ENCODE results near the gene SYNJ2.
"Not testable (repeated sequence)": the region's sequence is repeated elsewhere in the genome, so short reads cannot be mapped to it uniquely, and the experiment has no call there.

Gene SYNJ2, protein sequence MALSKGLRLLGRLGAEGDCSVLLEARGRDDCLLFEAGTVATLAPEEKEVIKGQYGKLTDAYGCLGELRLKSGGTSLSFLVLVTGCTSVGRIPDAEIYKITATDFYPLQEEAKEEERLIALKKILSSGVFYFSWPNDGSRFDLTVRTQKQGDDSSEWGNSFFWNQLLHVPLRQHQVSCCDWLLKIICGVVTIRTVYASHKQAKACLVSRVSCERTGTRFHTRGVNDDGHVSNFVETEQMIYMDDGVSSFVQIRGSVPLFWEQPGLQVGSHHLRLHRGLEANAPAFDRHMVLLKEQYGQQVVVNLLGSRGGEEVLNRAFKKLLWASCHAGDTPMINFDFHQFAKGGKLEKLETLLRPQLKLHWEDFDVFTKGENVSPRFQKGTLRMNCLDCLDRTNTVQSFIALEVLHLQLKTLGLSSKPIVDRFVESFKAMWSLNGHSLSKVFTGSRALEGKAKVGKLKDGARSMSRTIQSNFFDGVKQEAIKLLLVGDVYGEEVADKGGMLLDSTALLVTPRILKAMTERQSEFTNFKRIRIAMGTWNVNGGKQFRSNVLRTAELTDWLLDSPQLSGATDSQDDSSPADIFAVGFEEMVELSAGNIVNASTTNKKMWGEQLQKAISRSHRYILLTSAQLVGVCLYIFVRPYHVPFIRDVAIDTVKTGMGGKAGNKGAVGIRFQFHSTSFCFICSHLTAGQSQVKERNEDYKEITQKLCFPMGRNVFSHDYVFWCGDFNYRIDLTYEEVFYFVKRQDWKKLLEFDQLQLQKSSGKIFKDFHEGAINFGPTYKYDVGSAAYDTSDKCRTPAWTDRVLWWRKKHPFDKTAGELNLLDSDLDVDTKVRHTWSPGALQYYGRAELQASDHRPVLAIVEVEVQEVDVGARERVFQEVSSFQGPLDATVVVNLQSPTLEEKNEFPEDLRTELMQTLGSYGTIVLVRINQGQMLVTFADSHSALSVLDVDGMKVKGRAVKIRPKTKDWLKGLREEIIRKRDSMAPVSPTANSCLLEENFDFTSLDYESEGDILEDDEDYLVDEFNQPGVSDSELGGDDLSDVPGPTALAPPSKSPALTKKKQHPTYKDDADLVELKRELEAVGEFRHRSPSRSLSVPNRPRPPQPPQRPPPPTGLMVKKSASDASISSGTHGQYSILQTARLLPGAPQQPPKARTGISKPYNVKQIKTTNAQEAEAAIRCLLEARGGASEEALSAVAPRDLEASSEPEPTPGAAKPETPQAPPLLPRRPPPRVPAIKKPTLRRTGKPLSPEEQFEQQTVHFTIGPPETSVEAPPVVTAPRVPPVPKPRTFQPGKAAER (N-terminal part only)

DNA sequence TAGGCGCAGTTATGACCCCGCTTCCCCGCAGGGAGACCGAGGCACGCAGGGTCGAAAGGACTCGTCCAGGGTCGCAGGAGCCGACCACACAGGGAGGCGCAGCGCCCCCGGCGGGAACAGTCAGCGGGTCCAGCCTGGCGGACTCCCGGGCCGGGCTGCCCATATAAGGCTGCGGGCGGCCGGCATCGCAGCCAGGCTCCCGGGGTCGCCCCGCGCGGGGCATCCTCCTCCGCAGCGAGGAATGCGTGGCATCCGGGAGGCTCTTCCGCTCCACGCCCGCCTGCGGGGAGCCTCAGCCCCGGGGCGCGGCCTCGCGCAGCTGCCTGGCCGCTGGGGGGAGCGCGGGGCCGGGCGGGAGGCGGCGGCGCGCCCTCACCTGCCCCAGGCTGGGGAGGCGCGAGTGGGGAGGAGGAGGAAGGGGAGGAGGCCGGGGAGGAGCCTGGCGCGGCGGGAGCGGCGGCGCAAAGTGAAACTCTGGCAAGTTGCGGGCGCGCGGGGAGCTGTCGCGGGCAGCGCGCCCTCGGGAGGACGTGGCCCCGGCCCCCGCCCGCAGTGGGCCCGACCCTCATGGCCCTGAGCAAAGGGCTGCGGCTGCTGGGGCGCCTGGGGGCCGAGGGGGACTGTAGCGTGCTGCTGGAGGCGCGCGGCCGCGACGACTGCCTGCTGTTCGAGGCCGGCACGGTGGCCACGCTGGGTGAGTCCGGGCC is at the start of gene SYNJ2:
TSS of gene SYNJ2 (plus strand) at position 469 of the 707 bp plus-strand sequence. CDS start at position 568, 99 bp downstream.
- DNase-seq (ENCODE audit: low read depth in 3 of 3): peak; percentile 72 to 79 (median 79)

DNA sequence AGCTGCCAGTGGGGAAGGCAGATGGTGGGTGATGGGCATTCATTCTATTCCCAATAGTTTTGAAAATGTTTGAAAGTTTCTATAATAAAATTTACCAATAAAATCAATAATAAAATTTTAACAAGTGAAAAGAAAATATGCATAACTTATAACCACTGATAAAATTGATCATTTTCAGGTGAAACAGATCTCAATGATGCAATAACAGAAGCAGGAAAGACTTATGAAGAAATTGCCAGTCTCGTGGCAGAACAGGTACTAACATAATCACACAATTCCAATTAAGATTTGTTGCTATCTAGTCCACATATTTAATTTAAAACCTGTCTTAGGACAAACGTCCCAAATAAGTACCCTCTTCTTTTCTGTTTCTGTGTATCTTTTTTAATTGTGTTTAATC is 45.9 kb upstream of the SYNJ2 start:
- DNase-seq (ENCODE audit: low read depth in 3 of 3): no peak

DNA sequence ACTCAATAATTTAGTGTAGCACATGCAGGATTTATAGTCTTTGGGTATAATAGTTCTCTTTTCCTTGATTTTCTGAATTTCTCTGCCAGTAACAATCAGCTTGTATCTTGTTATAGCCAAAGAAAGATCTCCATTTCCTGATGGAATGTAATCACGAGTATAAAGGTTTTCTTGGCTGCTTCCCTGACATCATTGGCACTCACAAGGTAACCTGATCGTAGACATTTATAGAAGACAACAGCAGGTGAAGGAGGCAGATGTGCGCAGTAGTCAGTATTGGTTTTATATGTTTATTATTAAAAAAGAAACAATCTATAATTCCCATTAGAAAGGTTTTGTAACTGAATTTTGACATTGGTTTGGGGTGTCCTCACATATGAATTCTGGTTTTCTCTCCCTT is 44.3 kb upstream of the SYNJ2 start:
- no peak for DNase-seq (ENCODE audit: low read depth in 3 of 3)

DNA sequence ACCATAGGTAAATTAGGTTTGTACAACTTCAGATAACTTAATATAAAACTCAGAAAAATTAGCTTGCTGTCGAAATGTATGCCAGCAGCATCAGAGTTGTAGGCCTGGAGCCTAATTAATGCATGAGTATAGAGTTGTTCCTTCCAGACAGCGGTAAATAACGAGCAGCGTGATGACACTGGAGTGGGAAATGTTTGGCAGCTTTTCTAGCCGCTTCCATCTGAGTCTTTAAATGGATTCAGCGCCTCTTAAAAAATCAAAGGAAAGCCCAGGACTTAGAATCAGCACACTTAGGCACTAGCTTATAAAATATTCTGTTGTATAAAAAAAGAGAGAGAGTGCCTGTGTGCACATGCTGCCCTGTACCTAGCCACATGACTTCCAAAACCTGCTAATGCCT is 43.7 kb upstream of the SYNJ2 start:
- DNase-seq (ENCODE audit: low read depth in 3 of 3): no peak

DNA sequence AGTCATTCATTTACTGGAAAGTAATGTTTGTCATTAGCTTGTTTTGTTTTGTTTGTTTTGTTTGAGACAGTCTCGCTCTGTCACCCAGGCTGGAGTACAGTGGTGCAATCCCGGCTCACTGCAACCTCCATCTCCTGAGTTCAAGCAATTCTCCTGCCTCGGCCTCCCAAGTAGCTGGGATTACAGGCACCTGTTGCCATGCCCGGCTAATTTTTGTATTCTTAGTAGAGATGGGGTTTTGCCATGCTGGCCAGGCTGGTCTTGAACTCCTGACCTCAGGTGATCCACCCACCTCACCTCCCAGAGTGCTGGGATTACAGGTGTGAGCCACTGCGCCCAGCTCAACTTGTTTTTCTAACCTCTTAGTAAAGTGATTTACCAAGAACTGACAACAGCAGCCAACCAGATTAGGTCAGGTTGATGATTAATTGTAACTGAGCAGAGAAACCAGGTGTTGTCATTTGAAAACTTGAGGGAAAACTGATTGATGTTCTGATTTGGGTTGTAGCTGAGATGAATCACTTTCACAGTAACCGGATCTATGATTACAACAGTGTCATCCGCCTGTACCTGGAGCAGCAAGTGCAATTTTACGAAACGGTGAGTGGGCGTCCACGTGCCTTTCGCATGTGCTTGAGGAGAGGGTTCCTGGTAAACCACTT is 41.2 kb upstream of the SYNJ2 start:
- DNase-seq (ENCODE audit: low read depth in 3 of 3): peak in 1 of 3 experiments; percentile 27

DNA sequence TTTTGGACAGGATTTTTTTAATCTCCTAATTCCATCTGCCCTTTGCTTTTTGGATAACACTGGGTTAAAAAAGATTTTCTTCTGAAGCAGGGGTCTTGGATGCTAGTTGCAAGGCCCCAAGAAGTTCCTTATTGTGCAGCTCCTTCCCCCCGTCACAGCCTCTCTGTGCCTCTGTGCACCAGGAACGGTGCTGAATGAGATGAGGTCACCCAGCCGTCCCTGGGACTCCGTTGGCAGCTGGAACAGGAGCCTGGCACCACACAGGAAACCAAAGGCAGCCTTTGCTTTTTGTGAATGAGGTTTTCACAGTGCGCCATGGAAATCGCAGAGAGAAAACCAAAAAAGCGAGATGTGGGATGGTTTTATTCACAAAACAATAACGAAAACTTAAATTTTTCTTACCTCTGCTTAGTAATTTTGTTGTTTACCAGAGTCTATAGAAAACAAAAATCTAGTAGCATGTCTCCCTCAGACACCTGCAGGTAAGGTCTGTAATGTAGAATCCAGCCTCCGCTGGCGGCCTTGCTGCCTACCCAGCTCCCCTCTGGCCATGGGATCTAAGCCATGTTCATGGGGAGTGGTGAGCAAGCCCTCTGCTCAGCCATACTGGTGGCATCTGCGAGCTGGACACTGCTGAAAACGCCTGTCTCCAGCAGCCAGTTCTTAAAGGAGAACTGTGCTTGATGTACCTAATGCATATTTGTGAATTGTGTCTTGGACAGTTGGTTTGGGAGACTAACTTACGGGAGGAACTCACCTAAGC is 40.4 kb upstream of the SYNJ2 start:
- no peak for DNase-seq (ENCODE audit: low read depth in 3 of 3)

DNA sequence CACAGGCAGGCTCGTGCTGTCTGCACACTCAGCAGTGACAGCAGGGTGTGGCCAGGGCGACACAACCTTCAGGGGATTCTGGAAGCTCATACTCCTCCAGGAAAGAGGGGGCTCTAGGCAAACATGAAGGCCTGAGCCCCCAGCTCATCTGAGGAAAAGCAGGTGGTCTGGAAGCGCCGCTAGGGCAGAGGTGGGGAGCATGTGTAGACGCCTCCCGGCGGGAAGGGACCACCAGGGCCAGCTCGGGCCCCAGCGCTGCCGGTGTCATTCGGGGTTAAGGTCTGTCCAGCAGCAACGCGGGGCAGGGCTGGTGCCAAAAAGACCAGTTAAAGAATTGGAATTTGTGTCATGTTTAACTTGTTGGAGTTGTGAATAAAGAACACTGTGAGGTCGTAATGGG is 39.3 kb upstream of the SYNJ2 start:
- no peak for DNase-seq (ENCODE audit: low read depth in 3 of 3)

DNA sequence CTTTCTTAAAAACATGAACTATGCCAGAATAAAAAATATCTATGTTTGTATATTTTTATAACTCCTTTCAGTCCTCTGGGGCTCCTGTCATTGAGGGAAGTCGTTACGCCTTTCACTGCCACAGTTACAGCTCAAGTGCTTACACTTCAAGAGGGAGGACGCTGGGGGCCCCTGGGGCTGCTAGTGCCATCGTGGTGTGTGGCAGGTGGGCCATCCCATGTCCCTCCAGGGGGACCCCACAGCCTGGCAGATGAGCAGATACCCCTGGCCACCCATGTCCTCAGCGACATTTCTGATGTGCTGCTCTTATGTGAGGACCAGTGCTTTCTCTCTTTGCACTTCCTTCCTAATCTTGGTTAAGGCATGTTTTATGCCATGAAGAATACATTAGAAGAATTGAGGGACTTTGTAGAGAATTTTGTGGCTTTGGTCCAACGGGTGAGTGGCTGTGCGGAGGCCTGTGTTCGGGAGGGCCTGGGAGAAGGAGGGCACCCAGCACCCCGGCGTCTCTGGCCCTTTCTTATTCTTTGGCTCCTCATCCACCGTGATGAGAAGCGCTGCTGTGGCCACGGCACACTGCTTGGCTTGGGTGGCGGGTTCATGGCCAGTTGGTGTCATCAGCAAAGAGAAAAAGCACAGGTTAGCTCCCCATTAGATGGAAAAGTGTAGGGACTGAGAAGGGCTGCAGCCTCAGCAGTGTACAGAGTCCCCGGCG is 38.3 kb upstream of the SYNJ2 start:
- DNase-seq (ENCODE audit: low read depth in 3 of 3): no peak

DNA sequence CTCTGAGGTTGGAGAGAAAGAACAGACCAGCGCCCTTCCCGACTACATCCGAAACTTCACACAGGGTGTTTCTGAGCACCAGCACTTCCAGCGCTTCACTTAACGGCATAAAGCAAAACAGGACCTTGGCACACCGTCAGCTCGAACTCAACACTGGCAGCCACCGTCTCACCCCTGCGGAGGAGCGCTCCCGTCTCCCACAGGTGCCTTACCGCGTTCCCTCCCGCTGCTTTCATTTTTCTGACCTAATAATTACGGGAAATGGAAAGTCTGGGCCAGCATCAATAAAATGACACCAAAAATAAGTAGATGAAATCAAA is 37.7 kb upstream of the SYNJ2 start:
- no peak for DNase-seq (ENCODE audit: low read depth in 3 of 3)

DNA sequence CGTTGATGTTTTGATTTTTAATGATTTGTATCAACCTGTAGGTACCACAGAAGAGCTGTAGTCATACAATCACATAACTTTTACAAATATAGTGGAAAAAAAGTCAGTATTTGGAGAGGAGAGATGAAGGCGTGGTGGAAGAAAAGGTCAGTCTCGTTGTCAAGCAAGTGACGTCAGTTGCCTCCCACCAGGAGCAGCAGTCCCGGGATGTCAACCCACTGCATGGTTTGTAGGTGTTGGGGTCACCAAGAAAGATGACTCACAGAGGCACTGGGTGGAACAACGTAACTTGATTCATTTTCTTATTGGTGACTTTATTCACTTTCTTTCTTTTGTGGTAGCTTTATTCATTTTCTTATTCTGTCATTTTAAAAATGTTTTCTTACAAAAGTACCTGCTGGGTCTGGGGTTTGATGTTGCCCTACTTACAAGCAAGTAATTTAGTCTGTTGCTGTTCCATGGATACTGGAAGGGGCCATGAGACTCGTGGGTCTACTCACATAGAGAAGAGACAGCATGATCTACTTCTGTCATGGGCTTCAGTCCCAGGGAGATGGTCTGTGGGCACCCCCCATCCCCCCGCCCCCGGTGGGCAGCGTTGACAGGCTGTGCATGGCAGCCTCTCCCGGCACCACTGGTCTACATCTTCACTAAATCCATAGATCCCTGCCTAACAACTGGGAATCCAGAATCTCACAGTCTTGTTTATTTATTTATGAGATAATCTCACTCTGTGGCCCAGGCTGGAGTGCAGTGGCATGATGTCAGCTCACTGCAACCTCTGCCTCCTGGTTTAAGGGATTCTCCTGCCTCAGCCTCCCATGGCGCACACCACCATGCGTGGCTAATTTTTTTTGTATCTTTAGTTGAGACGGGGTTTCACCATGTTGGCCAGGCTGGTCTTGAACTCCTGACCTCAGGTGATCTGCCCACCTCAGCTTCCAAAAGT is 36.4 kb upstream of the SYNJ2 start:
- DNase-seq (ENCODE audit: low read depth in 3 of 3): peak in 2 of 3 experiments; percentile 20 to 36

DNA sequence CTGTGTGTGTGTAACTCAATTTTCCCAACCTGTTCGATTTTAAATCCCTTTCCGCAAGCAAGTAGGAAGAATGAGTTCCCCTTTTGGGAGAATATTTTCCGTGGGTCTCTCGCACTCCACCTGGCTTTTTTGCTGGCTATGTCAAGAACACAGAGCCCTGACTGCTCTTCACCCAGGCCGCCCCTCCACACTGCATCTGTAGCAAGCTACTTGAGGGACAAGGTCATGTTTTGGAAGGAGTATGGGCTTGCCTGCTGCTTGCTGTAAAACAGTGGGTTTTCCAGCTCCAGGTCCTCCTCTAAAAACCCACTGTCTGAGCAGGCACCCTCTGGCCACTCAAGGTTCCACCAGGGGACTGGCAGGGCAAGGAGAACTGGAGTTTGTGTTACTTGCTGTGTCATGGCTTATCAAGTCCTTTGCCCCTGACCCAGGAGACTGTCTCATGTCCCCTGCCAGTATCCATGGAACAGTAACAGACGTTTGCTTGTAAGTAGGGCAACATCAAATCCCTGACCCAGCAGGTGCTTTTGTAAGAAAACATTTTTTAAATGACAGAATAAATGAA is 35.5 kb upstream of the SYNJ2 start:
- DNase-seq (ENCODE audit: low read depth in 3 of 3): no peak

DNA sequence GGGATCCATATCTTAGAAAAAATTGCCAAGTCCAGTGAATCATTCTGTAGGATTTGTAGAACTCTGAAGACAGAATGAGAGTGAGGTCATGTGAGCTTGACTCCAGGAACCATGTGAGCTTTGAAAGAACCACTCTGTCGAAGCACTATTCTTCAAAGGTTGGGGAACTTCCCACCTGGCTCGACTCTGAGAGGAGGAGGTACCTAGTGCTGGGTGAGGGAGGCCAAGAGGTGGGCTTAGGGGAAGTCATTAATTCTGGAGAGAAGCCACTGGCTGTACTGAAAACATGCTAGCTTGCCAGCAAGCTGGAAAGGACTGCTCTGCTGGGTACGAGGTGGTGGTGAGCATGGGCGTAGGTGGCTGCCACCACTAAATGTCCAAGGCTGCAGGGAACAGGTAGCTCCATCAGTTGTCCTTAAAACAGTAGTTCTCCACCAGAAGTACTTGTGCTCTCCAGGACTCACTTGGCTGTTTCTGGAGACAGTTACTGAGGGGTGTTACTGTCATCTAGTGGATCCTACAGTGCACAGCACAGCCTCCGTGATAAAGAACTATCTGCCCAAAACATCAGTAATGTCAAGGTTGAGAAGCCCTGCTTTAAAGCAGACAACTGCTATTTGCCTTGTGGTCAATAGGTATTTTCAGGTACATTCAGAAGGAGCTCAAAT is 34.7 kb upstream of the SYNJ2 start:
- no peak for DNase-seq (ENCODE audit: low read depth in 3 of 3)

DNA sequence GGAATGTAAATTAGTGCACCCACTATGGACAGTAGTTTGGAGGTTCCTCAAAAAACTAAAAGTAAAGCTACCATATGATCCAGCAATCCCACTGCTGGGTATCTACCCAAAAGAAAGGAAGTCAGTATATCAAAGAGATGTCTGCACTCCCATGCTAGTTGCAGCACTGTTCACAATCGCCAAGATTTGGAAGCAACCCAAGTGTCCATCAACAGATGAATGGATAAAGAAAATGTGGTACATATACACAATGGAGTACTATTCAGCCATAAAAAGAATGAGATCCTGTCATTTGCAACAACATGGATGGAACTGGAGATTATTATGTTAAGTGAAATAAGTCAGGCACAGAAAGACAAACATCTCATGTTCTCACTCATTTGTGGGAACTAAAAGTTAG is 30.8 kb upstream of the SYNJ2 start:
- DNase-seq (ENCODE audit: low read depth in 3 of 3): not testable (repeated sequence)

DNA sequence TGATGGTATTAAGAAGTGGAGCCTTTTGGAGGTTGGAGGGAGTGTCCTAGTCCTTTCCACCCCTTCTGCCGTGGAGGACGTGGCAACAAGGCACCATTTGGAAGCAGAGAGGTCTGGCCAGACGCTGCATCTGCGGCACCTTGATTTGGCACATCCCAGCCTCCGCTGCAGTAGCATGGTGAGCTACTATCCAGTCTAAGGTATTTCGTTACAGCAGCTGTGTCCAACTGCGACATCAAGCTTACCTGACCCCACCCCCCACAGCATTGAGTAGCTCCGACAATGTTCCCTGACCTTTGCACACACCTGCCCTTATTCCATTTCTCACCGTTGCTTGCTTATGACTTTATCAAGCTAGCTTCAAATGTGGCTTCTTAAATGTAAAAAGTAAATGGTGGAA is 29.8 kb upstream of the SYNJ2 start:
- DNase-seq (ENCODE audit: low read depth in 3 of 3): no peak

DNA sequence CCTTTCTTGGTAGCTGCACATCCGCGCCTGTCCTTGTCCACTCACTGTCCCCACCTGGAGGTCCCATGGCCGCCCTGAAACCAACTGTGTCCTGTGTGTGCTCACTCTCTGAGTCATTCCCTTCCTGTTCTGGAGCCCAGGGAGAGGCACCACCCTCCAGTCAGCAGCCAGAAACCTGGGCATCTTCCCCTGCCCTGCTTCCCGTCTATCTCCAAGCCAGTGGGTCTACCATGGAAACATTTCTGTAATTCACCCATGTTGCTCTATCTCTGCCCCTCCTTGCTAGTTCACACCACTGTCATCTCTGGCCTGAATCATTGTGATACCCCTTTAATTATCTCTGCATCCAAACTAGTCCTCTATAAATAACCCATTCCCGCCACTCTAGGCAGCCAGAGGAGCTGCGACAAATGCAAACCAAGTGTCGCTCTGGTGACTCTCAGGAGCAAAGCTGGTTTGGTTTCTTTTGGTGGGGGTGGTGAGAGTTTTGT is 28.8 kb upstream of the SYNJ2 start:
- DNase-seq (ENCODE audit: low read depth in 3 of 3): no peak

DNA sequence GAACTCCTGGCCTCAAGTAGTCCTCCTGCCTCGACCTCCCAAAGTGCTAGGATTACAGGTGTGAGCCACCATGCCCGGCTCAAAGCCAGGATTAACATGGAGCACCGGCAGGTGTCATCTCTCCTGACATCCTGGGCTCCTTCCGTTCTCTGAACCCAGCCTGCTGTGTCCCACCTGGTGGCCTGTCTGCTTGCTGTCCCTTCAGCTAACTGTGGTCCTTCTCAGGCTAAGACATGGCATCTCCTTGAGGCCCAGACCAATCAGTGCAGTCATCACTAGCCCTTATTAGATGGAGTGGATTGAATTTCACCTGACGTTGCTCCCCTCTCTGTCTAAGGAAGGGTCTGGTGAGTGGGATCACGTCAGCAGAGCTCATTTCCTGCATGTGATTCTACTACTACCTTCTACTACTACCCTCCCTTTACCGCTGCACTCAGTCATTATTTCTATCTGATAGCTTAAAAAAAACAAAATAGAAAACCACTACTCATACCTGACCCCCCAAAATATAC is 28.0 kb upstream of the SYNJ2 start:
- DNase-seq (ENCODE audit: low read depth in 3 of 3): no peak
